D341Med (cell line): ENCODE data around the gene CBX5.
"Not testable (repeated sequence)": the region's sequence is repeated elsewhere in the genome, so short reads cannot be mapped to it uniquely, and the experiment has no call there.

Source experiments
- DNase-seq: peaks from one replicate; pipeline ENCODE4 v3.0.0; 2012; ENCODE audit warnings: low spot score

CBX5 gene

DNA sequence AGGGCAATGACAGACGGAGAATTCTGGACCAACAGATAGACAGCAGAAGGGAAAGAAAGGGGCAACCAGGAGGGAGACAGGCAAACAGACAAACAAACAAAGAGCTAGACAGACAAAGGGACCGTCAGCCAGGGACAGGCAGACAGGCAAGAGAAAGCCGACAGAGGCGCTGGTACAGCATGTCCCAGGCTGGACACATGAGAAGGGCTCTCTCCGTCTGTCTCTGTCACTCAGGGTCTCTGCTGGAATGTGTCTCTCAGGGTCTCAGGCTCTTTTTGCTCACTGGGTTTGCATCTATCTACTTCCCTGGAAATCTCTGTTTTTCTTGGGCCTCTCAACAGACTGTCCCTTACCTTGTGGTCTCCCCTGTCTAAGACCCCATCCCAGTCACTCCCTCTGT is 82.9 kb downstream of the CBX5 start:
- no peak for DNase-seq

DNA sequence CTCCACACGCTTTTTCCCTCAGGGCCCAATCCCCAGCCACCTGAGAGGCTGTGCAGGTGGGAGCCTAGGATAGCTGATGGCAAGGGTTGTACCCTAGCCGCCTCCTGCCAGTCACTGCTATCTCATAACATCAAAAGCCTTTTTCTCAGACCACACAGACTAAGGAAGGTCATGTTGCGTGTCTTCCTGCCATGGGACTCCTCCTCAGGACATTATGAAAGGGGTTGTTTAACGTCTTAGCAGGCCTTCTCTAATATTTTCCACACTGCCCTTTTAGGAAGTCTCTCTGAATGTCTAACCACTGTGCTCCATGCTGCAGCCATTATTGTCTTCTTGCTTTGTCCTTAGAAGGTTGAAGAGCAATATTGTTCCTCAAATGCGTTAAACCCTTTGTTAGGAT is 83.5 kb downstream of the CBX5 start:
- no peak for DNase-seq

DNA sequence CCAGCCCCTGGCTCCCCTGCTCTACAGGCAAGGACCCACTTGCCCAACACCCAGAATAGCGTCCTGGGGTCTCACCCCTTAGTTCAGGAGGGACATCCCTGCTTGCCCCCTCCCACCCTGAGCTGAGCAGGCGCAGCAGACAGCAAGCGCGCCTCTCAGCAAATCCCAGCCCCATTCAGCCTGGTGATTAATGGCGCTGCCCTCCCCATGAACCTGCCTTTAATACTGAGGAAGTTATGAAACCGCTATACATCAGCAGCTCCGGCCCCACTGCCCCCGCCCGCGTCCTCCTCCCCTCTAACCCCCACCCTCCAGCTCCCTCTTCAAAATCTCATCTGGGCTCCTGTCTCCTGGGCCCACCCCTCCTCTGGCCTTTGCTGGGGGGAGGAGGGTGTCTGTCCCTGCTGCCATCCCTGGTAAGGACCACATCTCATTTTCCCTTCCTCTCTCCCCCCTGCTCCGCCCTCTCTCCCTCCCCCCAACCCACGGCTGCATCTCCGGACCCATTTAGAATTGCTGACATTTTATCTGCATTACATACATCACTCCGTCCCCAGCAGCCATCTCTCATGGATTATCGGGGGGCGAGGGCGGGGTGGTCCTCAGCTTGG is 84.1 kb downstream of the CBX5 start:
- no peak for DNase-seq

DNA sequence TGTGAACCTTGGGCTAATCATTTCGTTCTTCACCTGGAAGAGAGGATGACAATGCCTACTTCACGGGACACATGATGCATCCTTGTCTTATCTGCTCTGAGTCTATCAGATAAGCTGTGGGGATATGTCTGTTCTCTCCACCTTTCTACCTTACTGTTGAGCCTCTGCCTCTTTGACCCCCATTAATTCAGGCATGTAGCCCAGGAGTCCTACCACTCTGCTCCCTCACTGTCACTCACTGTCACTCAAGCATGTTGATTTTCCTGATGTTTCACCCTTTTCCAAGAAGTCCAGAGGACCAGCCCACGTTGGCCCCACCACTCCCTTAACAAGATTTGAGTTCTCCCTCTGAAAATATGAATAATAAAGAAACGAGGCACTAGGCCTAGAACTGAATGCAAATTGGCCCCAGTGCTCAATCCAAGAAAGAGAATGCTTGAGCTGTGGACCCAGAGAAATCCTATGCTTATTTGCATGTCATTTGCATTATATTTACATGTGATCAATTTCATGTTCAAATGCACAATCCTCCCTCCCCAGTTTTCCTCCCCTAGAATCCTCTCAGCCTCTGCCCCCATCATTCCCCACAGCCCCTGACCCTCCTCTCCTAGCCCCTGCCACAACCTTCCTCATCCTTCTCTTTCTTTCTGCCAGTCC is 84.7 kb downstream of the CBX5 start:
- DNase-seq, result no peak

DNA sequence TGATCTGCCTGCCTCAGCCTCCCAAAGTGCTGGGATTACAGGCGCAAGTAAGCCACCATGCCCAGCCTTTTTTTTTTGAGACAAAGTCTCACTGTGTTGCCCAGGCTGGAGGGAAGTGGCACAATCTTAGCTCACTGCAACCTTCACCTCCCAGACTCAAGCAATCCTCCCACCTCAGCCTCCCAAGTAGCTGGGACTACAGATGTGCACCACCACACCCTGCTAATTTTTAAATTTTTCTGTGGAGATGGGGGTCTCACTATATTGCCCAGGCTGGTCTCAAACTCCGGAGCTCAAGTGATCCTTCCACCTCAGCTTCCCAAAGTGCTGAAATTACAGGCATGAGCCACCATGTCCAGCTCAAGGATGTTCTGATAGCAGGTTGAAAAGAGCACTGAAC is 85.3 kb downstream of the CBX5 start:
- not testable (repeated sequence) for DNase-seq

DNA sequence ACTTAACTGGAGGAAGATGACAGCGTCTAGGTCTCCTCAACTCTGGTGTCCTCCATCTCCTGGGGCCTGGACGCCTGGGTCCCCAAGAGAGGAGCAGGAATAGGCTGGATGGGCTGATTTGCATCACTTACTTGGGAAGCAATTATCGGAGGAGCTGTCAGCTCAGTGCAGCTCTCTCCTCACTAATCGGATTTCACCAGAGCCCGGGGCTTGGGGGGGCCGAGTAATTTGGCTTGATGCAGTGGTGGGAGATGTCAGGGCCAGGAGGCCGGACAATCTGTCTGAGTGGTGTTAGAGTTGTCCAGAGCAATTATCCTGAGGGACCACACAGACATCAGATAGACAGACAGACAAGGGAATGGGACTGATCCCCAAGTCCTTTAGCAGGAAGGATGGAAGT is 86.5 kb downstream of the CBX5 start:
- peak; percentile 65 for DNase-seq

DNA sequence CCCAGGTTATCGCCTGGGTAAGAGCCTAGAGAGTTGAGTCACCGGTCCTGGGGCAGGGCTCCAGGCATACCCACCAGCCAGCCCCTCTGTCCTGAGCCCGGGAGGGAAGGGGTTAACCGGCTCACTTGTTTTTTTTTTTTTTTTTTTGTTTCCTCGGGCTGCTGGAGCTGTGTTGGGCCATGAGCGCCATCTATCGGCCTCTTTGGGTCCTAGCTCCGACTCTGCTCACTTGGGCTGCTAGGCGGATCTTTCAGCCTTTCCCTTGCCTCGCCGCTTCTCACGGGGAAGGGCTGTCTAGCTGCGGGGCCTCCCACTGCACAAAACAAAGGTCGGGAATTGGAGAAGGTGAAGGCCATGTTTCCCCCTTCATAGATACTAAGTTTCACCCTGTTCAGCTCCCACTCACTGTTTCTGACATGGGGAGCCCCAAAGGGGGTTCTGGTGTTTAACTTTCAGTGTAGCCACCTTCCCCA is 88.3 kb downstream of the CBX5 start:
- DNase-seq, result peak; percentile 89

DNA sequence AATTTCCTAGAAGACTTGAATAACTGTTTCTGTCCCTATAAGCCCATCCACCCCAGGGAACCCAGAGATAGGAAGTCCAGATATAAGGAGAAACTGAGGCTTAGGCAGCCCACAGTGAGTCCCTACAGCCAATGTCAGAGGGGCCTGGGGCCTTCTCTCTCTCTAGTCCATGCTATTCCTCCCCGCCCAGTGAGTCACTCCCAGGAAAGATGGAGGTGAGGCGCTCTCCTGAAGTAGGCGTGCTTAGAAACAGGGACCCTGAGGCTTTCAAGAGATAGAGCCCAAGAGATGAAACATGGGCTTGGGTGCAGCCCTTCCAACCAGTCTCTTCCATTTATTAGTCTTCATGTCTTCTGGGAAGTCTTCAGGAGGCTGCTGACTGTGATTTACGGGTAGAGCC is 88.8 kb downstream of the CBX5 start:
- no peak for DNase-seq

DNA sequence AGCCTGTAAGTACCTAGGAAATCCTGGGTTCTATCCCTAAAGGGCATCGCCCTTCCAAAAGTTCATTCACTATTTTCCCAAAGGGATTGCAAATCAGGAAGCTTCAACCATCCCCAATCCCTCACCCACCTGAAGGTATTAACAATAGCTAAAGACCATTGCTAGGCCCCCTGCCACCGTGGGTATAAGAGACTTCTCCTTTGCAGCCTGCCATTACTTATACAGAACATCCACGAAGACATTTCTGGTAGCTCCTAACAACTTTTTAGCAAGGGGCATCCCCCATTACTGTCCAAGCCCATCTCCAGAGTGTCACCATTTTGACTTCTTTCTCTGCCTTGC is 90.8 kb downstream of the CBX5 start:
- DNase-seq, result no peak

DNA sequence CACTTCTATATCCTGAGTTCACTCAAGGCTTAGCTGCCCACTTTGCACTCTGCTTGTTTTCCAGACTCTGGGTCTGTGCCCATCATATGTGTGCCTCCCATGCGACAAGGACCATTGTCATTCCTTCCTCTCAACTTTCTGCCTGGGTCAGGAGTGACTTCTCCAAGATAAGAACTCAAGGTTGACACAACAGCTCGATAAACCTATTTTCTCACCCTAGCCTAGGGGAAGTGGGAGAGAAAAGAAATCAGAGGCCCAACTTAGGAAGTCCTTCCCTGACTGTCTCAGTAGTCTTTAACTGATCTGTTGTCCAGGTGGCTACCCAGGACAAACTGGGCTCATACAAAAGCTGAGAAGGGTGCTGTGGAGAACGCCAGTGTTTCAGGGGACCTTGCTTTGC is 92.8 kb downstream of the CBX5 start:
- DNase-seq, result no peak

DNA sequence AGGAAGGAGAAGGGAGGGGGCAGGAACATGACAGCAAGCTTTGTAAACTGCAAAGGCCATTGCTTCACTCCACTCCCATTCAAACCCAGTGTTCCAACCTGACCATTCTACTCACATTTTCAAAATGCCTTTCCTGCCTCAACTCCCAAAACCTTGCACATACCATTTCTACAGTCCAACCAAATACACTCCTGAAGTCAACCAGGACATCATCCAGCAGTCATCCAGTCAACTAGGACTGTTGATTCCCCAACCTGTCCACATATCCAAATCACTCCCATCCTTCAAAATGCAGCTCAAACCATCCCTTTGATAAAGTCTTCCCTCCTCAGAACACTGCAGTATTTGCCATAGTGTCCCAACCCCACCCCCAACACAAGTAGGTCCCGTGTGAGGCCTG is 94.0 kb downstream of the CBX5 start:
- DNase-seq, result no peak

DNA sequence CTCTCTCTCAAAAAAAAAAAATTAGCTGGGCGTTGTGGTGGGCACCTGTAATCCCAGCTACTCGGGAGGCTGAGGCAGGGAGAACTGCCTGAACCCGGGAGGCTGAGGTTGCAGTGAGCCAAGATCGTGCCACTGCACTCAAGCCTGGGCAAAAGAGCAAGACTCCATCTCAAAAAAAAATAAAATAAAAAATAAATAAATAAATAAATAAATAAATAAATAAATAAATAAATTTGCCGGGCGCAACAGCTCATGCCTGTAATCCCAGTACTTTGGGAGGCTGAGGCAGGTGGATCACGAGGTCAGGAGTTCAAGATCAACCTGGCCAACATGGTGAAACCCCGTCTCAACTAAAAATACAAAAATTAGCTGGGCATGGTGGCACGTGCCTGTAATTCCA is 94.6 kb downstream of the CBX5 start:
- not testable (repeated sequence) for DNase-seq

DNA sequence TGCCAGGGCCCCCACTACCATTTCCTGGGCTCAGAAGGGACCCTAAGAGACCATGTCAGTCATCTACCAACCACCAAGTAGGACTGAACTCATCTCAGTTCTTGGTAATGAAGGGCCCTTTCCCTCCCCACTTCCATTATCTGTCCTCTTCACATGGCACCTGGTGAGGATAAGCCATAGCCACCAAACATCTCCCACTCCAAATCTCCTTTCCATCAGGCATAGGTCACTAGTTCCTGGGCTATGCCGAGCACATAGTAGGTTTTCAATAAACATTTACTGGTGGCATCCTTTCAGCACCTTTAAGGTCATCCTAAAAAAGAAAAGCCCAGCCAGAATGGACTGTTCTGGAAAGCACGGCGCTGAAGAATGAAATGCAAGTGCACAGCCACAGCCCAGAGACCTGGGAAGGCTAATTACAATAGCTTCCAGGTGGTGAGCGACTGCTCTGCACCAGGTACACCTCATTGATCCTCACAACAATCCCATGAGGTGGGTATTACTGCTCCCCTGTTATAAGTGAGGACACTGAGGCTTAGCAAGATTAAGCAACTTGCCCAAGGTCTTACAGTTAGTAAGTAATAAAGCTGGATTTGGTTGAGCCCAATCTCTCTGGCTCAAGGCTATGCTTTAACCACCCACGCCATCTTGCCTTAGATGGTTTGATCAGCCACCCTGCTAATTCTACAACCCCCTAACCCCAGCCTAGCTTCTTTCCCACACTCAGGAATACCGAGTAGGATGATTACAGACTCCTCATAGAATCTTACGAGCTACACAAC is 95.7 kb downstream of the CBX5 start:
- no peak for DNase-seq

DNA sequence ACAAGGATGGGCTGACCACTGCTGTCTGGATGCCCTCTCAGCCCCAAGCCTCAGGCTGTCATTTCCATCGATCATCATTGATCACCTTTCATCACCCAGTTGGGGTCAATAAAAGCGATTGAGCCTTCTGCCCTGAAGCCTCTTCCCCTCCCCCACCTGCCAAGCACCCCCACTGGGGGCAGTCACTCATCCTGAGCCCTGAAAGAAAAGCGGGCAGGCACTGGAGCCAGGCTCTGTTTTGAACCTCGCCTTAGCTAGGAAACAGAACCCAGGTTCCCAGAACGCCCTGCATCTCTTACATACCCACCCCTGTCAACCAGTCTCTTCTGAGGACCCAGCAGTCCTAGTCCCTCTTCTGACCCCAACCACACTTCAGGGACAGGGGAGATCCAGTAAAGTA is 96.9 kb downstream of the CBX5 start:
- no peak for DNase-seq

DNA sequence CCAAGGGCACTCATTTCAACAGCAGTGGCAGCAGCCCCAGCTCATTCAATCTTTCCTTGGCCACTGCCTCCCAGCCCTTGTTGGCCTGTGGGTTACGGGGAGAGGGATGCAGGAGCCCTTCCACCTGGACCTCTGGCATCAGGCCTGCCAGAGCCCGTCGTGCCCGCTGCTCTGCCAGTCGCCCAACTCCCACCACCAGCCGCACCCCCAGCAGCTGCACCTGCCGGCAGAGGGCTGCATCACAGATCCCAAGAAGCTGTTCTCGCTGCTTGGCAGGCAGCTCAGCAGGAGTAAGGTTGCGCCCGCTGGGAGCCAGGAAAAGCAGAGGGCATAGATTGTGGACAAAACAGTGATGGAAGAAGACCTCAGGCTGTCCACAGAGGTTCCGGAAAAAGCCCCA is 97.8 kb downstream of the CBX5 start:
- DNase-seq, result no peak
